NCI-H82 treated with DMSO at 0.1 percent for 48 hours (cell line): ENCODE measurements around the gene GON4L.
"Not testable (repeated sequence)": the region's sequence is repeated elsewhere in the genome, so short reads cannot be mapped to it uniquely, and the experiment has no call there.

Experiments
- DNase-seq: peaks from one replicate; lab custom pipeline; 2025; ENCODE audit not compliant: unreplicated experiment; lab: John Stamatoyannopoulos, UW

GON4L gene

GRCh38 chr1:155872527-155872926, 15.5 kb upstream of the GON4L start:
- DNase-seq: no peak

DNA sequence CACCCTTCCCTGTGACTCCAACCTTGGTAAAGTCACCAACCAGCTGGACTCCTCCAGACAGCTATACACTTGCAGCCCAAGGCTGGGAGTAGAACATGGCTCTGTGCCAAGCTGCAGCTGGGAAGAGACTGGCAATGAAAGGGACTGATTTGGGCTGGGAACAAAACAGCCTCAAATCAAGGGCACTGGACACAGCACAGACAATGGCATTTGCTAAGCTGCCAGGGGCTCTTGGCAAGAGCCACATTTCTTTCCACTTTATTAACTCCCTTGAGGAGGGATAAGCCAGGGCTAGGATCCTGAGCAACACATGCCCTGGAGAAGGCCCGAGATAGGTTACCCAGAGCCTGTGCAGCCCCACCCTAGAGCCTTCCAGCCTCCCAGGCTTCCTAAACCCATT, 14.4 kb upstream of the GON4L start:
- DNase-seq: no peak

DNA sequence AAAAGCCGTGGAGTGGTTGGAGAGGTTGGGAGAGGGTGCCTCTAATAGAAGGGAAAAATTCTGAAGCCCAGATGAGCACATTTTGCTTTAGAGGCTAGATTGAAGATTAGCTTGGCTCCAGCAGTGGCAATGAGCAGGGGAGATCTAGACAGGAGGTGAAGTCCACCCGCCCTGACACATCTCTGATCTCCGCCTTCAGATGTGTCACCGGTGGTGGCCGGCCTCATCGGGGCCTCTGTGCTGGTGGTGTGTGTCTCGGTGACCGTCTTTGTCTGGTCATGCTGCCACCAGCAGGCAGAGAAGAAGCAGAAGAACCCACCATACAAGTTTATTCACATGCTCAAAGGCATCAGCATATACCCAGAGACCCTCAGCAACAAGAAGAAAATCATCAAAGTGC, 10.8 kb upstream of the GON4L start:
- no peak for DNase-seq

DNA sequence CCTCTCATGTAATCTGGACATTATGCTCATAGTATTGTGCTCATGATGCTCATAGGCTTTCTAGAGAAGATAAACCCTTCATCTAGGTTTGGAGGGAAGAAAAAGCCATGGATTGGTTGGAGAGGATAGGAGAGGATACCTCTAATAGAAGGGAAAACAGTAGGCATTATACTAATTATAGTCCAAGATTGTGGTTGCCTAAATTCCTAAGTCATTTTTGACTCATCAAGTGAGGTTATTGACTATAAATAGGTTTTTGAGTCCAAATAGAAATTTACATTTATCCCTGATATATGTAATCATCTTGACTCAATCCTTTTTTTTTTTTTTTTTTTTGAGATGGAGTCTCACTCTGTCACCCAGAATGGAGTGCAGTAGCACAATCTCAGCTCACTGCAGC, 7.4 kb upstream of the GON4L start:
- no peak for DNase-seq

DNA sequence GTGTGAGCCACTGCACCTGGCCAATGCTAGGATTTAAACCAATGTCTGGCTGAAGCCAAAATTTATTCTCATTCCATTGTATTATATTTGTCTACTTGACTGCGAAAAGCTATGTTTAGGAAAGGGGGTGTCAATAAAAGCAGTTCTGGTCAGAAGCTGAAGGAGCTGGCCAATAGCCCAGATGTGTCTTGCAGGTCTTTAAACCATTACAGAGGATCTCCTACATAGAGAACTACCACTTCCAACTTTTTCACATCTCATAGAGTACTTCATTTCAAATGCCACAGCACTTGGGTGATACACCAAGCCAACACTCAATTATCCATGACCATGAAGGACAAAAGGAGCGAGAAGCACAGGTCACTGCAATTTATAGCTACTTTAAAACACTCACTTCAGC, 4.9 kb upstream of the GON4L start:
- DNase-seq: no peak

DNA sequence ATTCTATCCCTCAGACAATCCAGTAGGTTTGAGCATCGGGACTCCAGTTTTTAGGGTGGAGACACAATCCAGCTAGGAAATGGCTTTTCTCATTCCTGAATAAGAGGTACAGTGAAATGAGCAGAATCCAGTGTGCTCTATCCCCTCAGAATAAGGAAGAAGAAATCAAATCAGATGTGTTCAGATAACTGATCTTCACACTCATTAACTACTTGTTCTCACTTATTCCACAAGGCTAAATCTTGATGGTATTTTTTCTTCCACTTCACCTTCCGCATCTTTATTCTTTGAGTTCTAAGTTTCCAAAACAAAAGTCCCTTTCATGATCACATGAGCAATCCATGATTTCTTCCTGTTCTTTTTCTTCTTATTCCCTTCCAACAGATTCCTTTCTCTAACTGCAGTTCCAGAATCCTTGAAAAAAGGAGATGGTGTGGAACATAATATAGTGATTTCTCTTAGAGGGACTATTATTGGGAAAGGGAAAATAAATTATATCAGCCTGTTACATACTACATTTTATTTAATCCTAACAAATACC, 4.0 kb upstream of the GON4L start:
- DNase-seq: no peak

- peak; percentile 62 for DNase-seq
These were observed 3.2 kb upstream of the GON4L start for GRCh38 chr1:155859881-155860871.

DNA sequence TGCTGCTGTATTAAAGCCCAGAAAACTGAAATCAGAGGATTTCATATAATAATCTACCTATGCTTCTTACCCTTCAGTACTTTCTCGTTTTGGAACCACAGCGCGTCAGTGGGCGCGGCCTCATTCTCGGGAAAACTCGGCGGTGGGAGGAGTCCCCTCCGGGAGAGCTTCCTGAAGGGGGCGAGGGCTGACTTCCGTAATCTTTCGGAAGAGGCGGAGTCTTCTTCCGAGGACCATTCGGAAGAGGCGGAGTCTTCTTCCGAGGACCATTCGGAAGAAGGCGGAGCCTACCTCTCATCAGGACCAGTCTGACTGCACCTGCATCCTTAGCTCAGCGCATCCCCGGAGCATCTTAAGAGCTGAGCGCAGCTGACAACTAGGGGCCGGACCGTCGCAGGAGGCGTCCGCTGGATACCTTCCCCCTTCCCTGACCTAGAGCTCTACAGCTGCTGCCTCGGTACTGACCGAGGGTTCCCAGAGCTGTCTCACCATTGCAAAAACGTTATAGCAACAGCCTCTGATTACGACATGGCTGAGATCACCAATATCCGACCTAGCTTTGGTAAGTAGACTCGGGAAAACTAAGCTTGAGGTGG, 2.3 kb upstream of the GON4L start, which contains the start of gene SYT11:
Gene SYT11, plus strand, starts transcription at position 334 of the 596 bp plus-strand sequence. Its CDS starts 195 bp downstream, at position 529.
- peak; percentile 97 for DNase-seq

DNA sequence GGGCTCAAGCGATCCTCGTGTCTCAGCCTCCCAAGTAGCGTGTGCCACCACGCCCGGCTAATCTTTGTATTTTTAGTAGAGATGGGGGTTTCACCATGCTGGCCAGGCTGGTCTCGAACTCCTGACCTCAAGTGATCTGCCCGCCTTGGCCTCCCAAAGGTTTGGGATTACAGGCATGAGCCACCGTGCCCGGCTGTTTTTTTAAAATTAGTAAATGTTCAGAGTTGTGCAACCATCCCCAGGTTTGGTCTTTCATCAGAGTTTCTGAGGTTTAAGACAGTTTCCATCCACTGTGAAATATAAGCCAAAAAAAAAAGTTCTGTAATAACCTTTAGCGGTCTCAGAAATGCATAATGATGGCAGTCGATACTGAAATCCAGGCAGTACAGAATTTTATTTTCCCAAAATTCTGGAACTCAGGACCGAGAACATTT, 1.8 kb upstream of the GON4L start:
- no peak for DNase-seq

- DNase-seq: no peak
These were observed 598 bp downstream of the GON4L start for GRCh38 chr1:155856257-155856974.

DNA sequence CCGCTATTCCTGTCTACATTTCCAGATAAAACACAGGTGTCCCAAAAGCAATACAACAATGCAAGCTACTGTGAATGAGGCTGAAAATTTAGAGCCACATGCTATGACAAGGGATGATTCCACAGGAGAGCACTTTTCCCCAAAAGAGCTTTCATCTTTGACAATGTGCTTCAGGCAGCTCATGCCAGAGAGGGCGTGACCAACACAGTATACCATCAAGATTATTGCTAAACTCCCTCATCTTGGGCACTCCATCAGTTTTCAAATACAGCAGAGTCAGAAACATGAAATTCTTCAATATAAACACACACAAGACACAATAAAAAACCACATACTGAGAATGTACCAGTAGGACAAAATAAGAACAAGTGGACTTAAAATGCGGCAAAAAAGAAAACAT, 6.7 kb downstream of the GON4L start:
- no peak for DNase-seq

GRCh38 chr1:155847823-155848529, 9.0 kb downstream of the GON4L start:
- no peak for DNase-seq

DNA sequence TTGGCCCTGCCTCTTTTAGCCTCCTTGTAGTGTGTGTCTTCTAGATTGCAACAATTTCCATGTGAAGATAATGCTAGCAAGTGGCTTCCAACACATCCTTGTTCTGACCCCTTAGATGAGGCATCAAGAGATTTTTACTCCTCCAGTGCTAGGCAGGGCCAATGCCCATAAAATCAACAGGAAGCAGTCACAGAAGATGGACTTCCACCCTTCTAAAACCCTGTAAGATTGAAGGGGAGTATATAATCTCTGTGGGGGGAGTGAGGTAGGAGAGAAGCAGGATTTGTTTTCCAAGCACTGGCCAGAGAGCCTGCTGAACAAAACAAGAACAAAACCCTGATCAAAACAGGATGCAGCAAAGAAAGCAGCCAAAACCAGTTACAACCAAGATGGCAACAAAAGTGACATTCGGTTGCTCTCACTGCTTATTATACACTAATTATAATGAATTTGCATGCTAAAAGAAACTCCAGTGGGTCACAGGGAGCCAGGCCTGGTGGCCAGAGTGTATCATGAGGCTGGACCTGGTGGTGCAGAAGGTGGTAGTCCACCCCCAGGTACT, 12.1 kb downstream of the GON4L start:
- DNase-seq: no peak

- DNase-seq: no peak
These were observed 16.6 kb downstream of the GON4L start for GRCh38 chr1:155840386-155840785.

- no peak for DNase-seq
These were observed 21.5 kb downstream of the GON4L start for GRCh38 chr1:155835548-155835947.

DNA sequence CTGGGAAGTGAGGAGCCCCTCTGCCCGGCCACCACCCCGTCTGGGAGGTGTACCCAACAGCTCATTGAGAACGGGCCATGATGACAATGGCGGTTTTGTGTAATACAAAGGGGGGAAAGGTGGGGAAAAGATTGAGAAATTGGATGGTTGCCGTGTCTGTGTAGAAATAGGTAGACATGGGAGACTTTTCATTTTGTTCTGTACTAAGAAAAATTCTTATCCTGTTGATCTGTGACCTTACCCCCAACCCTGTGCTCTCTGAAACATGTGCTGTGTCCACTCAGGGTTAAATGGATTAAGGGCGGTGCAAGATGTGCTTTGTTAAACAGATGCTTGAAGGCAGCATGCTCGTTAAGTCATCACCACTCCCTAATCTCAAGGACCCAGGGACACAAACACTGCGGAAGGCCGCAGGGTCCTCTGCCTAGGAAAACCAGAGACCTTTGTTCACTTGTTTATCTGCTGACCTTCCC, 22.1 kb downstream of the GON4L start:
- DNase-seq: not testable (repeated sequence)

- no peak for DNase-seq
These were observed 22.6 kb downstream of the GON4L start for GRCh38 chr1:155834296-155834926.

GRCh38 chr1:155833665-155834295, 23.2 kb downstream of the GON4L start:
- DNase-seq: no peak

DNA sequence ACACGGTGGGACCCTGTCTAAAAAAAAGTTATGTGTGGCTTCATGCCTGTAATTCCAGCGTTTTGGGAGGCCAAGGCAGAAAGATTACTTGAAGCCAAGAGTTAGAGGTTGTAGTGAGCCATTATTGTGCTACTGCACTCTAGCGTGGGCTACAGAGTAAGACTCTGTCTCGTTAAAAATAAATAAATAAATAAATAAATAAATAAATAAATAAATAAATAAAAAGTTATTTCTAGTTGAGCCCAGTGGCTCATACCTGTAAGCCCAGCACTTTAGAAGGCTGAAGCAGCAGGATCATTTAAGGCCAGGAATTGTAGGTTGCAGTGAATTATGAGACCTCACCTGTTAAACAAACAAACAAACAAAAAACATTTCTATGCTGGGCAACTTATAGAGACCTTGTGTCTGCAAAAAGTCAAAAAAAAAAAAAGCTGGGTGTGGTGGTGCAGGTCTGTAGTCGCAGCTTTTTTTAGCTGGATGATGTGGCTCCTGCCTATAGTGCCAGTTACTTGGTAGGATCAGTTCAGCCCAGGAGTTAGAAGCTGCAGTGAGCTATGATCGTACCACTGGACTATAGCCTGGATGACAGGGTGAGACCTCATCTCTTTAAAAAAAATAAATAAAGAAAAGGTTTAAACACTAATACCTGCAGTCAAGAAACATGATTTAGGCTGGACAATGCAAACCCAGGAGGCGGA, 25.6 kb downstream of the GON4L start:
- DNase-seq: no peak
